ENCODE data around the gene DLGAP1. TPM values are rescaled to one million over a fixed set of nuclear protein-coding genes. Genes with fewer than 3 reads are reported as not detected.

DLGAP1 gene
- total and polyA plus RNA-seq, 2 experiments from 2014 or later, result 17.0 to 48.5 TPM

- TF ChIP-seq ETS1 (IDR thresholded peaks at IDR 0.05) (peak; percentile 57; the same call in 1 of the 2 replicates), REST (IDR thresholded peaks at IDR 0.05; ENCODE audit: unreplicated experiment) (no peak)
Observed at GRCh38 chr18:3458378-3458777, 996.7 kb downstream of the DLGAP1 start.

GRCh38 chr18:3457261-3457724 is 997.8 kb downstream of the DLGAP1 start:
- Histone ChIP-seq H3K4me1 (ENCODE audit: insufficient read depth) (peaks cover 57% of the 10 kb centered on the region), H2AFZ (no peak overlapping the region), H3K9me2 (ENCODE audit: insufficient read depth) (no peaks in the 10 kb centered on the region), H3K27me3 (ENCODE audit: insufficient read depth) (no peaks in the 10 kb centered on the region), H3K36me3 (ENCODE audit: insufficient read depth) (peaks cover 19% of the 10 kb centered on the region; the same call in 1 of the 2 replicates), H4K20me1 (replicated peaks; ENCODE audit: insufficient read depth) (no peaks in the 10 kb centered on the region), H3F3A (replicated peaks; ENCODE audit: low read depth) (peaks cover 17% of the 10 kb centered on the region; the same call in 1 of the 2 replicates), H3K4me3 (no peak overlapping the region), H3K4me2 (no peak overlapping the region), H3K79me2 (replicated peaks; ENCODE audit: insufficient read depth) (peaks cover 67% of the 10 kb centered on the region), H3K27ac (ENCODE audit: low read depth) (peak overlapping the region; percentile 83)
- DNase-seq (ENCODE audit: low spot score), result no peak
- Mint-ChIP-seq H3K27me3 (ENCODE audit: insufficient read depth, low read depth, poor library complexity) (peaks cover 32% of the 10 kb centered on the region), H3K9me3 (peaks cover 10% of the 10 kb centered on the region; the same call in 2 of the 3 replicates), H3K36me3 (ENCODE audit: low read depth) (peaks cover 87% of the 10 kb centered on the region), H3K27ac (peak overlapping the region; percentile 88), H3K4me3 (peak overlapping the region; percentile 54), H3K4me1 (peaks cover 69% of the 10 kb centered on the region)
- no peak for ATAC-seq
- TF ChIP-seq ETS1 (IDR thresholded peaks at IDR 0.05) (no peak), CTCF (conservative IDR thresholded peaks at IDR 0.05; ENCODE audit: low read depth in 2 of 2) (no peak), ZNF331 (CRISPR knock-in tag; IDR thresholded peaks at IDR 0.05; ENCODE audit: low read depth) (no peak), EZH2phosphoT487 (IDR thresholded peaks at IDR 0.05; ENCODE audit: unreplicated experiment) (no peak), EZH2 (IDR thresholded peaks at IDR 0.05; ENCODE audit: low read depth, unreplicated experiment) (no peak), STAT1 (IDR thresholded peaks at IDR 0.05; ENCODE audit: unreplicated experiment) (no peak), NANOG (IDR thresholded peaks at IDR 0.05; ENCODE audit: borderline replicate concordance) (no peak)

More at GRCh38 chr18:3458378-3458777, 996.7 kb downstream of the DLGAP1 start:
- H3K9me3 Mint-ChIP-seq, result no peaks in the 10 kb centered on the region; the same call in 2 of the 3 replicates
- H3K9me2 ChIP-seq (ENCODE audit: insufficient read depth), result no peaks in the 10 kb centered on the region
- DNase-seq (ENCODE audit: low spot score), result no peak
- peaks cover 72% of the 10 kb centered on the region for H3K4me1 Mint-ChIP-seq
- H3K4me3 ChIP-seq, result 0 out of 2 replicates have a peak overlapping the region, but pooled peaks have one; percentile 10
- peaks cover 19% of the 10 kb centered on the region; the same call in 1 of the 2 replicates for H3K36me3 ChIP-seq (ENCODE audit: insufficient read depth)
- no peak overlapping the region for H2AFZ ChIP-seq
- peak overlapping the region; percentile 95 for H3K27ac Mint-ChIP-seq
- H3K4me1 ChIP-seq (ENCODE audit: insufficient read depth), result peaks cover 57% of the 10 kb centered on the region
- peaks cover 11% of the 10 kb centered on the region; the same call in 1 of the 2 replicates for H3F3A ChIP-seq (replicated peaks; ENCODE audit: low read depth)
- no peaks in the 10 kb centered on the region for H4K20me1 ChIP-seq (replicated peaks; ENCODE audit: insufficient read depth)
- peak overlapping the region; percentile 56 for H3K4me2 ChIP-seq
- peak overlapping the region; percentile 85 for H3K27ac ChIP-seq (ENCODE audit: low read depth)
- no peak for ATAC-seq
- no peaks in the 10 kb centered on the region for H3K27me3 ChIP-seq (ENCODE audit: insufficient read depth)
- H3K27me3 Mint-ChIP-seq (ENCODE audit: insufficient read depth, low read depth, poor library complexity), result peaks cover 23% of the 10 kb centered on the region
- peak overlapping the region; percentile 46 for H3K4me3 Mint-ChIP-seq
- H3K36me3 Mint-ChIP-seq (ENCODE audit: low read depth), result peaks cover 79% of the 10 kb centered on the region
- peaks cover 56% of the 10 kb centered on the region for H3K79me2 ChIP-seq (replicated peaks; ENCODE audit: insufficient read depth)

Data from GM23338 (cell line).